SK-N-DZ (cell line): ENCODE data around the gene GGA3.
"Not testable (repeated sequence)": the region's sequence is repeated elsewhere in the genome, so short reads cannot be mapped to it uniquely, and the experiment has no call there.

Source experiments
- DNase-seq: peaks from one replicate; pipeline ENCODE4 v3.0.0-alpha.2; 2015; ENCODE audit warnings: low spot score

Gene GGA3

DNA sequence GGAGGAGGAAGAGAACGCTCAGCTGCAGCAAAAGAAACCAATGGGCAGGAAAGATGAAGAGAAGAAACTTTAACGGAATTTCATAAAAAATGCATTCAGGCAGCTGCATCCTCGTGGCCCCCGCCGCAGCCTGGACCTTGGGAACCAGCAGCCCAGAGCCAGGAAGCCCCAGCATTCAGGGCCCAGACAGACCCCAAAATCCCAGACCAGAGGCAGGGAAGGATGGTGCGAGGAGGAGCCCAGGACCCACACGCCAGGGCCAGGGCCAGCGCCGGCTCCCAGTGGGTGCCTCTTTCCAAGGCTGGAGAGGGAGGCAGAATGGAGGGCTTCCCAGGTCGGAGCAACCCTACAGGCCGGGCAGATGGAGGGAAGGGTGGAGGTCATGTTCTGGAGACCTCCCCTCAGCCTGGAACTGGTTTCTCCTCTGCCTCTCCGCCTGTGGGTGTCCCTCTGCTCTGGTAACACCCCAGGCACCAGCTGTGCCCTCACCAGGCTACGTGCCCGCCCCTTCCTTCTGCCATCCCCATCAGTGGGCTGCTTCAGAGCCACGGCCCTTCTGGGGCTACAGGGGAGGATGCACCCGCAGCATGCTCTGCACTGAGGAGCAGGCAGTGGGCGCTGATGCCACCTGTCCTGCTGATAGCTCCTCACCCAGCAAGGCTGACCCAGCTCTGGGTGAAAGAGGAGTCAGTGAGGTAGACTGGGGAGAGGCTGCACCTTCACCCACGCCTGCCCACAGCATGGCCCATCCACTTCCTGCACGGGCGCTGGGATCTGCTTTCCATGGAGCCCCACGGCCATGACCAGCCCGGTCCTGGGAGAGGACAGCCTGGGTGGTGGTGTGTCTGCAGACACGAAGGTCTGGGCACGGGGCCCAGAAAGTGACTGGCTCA is 10.8 kb upstream of the GGA3 start:
- DNase-seq, result no peak

DNA sequence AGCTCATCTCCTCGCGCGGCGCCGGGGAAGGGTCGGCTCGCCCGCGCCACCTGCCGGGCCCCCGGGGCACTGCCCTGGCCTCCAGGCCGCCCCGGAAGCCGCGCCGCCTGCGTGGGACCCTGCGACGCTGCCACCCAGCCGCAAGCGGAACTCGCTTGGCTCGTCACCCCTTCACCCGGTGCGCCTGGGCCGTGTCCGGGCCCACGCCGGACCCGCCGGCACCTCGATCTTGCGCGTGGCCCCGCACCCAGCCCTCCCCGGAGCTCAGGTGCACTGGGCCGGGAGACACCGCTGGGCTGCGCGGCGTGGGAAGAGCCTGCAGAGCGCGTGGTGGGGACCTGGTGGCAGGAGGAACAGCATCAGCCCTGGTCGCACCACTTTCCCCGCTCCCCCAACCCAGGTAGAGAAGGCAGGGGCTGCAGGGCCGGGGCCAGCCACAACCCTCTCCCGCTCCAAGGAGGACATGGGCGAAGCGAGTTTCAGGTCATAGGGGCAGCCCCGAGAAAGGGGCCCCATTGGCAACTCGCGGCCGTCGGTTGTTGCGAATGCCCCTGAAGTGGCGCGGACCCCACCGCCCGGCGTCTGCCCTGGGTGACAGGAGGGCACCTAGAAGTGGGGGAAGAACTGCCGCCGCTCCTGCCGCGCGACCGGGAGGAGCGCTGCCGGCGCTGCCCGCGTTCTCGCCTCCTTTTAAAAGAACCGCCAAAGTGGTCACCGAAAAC is 10.0 kb upstream of the GGA3 start:
- peak; percentile 72 for DNase-seq

GRCh38 chr17:75270966-75271232 is 9.5 kb upstream of the GGA3 start, which contains the start of gene MIF4GD:
Gene MIF4GD, minus strand, starts transcription at chr17:75271231. Its CDS starts 1,036 bp downstream, at chr17:75270195.
- no peak for DNase-seq

- peak; percentile 82 for DNase-seq
Observed at GRCh38 chr17:75270218-75270965, 9.0 kb upstream of the GGA3 start.

- no peak for DNase-seq
Observed at GRCh38 chr17:75269844-75270217, 8.4 kb upstream of the GGA3 start.

DNA sequence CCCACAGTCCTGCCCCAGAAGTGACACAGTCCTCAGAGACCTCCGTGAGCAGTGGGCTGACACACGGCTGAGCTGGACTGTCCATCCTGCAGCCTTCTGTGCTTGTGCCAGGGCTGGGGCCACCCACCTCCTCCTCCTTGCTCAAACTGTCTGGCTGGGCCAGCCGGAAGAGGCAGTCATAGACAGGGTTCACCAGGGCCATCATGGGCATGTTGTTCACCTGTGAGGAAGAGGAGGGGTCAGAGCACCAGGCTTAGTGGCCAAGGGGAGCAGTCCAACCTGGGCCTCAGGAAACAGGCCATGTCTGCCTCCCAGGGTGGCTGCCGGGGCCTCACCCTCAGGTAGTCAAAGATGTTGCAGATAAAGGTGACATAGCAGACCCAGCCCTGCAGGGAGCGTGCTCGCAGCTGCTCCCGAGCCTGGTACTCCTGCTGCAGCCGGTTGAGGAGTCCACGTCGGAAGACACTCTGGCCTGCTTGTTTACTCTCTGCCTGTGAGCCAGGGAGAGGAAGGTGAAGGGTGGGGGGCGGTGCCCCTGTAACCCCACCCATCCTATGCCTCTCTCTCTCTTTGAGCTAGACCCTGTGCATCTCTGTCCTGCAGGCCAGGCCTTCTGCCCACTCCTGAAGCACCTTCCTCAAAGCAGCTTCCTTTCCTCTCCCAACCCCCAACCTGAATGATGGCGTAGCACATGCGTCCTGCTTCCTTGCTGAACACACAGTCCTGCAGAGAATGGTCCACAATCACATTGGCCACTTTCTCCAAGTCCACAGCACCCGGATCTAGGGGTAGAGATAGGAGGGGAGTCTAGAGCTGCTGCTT is 6.2 kb upstream of the GGA3 start:
- peak; percentile 63 for DNase-seq

DNA sequence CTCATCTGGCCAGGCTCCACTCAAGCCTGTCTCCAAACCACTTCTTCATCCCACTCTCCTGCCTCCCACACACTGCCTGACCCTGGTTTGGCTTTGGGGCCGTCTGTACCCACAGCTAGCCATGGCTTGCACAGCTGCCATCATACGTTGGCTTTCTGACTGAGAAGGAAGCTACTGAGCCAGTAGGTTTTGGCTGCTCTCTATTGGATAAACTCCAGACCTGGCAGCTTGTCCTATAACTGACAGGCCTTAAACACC is 5.7 kb upstream of the GGA3 start:
- DNase-seq, result no peak

- no peak for DNase-seq
Observed at GRCh38 chr17:75266316-75267152, 5.1 kb upstream of the GGA3 start.

DNA sequence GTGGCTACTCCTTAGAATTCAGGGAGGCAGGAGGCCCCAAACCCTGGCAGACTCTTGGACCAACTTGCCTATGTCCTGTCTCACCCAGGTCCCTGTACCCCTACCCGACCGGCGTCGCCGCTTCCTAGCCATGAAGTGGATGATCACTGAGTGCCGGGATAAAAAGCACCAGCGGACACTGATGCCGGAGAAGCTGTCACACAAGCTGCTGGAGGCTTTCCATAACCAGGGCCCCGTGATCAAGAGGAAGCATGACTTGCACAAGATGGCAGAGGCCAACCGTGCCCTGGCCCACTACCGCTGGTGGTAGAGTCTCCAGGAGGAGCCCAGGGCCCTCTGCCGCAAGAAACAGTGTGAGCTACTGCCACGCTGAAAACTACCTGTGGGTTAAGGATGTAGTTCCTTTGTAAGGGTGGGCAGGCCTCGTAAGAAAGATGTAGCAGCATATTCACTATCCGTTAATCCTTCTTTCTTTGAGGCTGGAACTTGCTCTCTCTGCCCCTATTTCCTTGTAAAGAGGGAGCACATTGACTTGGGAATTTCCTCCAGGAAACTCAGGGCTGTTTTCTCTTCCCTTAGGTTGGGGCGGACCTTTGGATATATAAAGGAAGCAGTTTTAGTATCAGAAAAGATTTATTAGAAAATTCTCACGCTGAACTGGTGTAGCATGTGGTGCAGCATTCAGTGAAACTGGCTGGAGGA is 4.4 kb upstream of the GGA3 start:
- DNase-seq, result no peak

- DNase-seq, result no peak
Observed at GRCh38 chr17:75263055-75263454, 1.6 kb upstream of the GGA3 start.

DNA sequence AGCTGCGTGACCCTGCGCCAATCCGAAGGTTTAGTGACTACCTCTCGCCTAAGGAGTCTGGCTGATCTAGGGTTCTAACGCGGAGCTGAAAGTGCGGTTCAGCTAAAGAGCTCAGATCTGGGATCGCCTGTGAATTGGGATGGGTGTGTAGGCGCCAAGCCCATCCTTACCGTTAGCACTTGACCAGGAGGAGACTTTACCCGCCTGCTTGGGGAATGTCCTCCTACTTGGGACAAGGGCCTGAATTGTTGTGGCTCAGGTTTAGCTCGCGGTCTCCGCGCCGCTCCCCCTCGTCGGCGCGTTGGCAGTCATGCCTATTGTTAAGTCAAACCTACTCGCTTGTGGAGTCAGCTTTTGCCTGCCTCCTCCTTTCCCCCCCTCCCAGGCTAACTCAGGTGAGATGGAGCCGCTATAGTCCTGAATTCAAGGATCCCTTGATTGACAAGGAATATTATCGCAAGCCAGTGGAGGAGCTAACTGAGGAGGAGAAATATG is 753 bp upstream of the GGA3 start:
- no peak for DNase-seq

DNA sequence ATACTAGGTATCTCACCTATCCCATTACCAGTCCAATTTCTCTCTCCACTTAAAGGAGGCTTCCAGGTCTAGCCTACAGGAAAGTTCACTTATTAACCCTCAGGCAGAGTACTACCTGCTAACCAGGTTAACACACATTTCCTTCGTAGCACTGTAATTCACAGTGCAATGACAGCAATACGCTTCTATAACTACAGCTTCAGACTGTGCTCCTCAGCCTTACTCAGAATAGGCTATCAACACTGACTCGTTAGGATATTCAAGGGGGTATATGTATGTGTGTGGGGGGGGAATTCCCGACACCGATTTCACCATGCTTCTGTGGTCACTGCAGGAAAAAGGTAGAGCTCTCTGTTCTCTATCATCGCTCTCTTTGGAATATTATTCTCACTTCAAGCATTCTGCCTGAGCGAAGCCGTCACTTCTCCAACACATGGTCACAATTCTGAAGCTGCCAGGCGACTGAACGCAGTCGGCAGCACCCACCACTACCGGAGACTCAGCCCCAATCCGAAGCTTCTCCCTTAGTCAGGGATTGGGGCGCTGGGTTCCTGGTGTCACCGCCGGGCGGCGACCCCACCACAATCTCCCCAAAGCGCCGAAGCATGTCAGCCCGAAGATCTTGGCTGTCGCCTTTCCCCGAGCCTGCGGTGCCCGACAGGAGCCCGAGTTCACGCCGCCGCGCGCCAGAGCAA is 618 bp downstream of the GGA3 start:
- DNase-seq, result no peak

DNA sequence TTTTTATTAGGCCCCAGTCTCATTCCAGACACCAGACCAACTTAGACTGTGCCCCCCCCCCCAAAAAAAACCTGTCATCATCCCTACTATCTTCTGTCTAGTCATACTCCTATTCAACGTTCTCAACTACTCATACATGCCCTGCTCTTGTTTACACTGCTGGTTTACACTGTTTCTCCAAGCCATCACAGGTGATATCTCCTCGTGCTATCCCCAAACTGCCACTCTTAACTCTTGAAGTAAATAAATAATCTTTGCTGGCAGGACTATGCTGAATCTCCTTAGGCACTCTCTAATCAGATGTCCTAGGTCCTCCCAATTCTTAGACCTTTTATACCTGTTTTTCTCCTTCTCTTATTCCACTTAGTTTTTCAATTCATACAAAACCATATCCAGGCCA is 4.2 kb downstream of the GGA3 start:
- DNase-seq, result not testable (repeated sequence)

- DNase-seq, result not testable (repeated sequence)
Observed at GRCh38 chr17:75255954-75256698, 5.3 kb downstream of the GGA3 start.

GRCh38 chr17:75252039-75252816 is 9.2 kb downstream of the GGA3 start:
- no peak for DNase-seq

GRCh38 chr17:75250009-75250471 is 11.4 kb downstream of the GGA3 start:
- no peak for DNase-seq

DNA sequence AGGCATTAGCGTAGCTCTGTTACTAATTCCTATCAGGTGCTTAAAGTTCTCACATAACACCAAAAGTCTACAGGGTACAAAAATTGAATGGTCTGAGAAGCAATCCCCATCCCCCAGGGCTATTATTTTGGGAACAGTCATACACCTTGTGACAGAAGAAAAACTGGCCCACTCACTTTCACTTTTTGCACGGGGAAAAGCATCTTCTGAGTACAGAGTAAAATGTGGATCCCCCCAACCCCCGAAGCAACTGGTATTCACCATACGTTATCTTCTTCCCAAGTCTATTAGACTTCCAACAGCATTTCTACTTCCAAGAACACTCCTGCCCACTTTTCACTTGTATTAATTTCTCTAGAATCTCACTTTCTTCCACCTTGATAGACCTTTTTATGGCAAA is 11.8 kb downstream of the GGA3 start:
- no peak for DNase-seq

GRCh38 chr17:75246404-75246803 is 15.0 kb downstream of the GGA3 start:
- no peak for DNase-seq
